GM19455 (cell line): ENCODE results near the gene TRPM3.

ENCODE experiments used
- ATAC-seq: cut with Tn5 transposase; IDR thresholded peaks from one replicate; pipeline ENCODE4 v1.9.1; 2021; ENCODE audit not compliant: unreplicated experiment

Gene TRPM3

GRCh38 chr9:70951749-70952727 lies 169.4 kb downstream of the TRPM3 start:
- no peak for ATAC-seq

GRCh38 chr9:70950270-70950669 lies 171.2 kb downstream of the TRPM3 start:
- no peak for ATAC-seq

GRCh38 chr9:70949239-70949638 lies 172.2 kb downstream of the TRPM3 start:
- ATAC-seq, result no peak

- no peak for ATAC-seq
Observed at GRCh38 chr9:70948744-70949143, 172.7 kb downstream of the TRPM3 start.

GRCh38 chr9:70947511-70947910 lies 173.9 kb downstream of the TRPM3 start:
- no peak for ATAC-seq

GRCh38 chr9:70947086-70947485 lies 174.3 kb downstream of the TRPM3 start:
- ATAC-seq, result no peak

- no peak for ATAC-seq
Observed at GRCh38 chr9:70945301-70945700, 176.1 kb downstream of the TRPM3 start.

GRCh38 chr9:70941191-70941590 lies 180.2 kb downstream of the TRPM3 start:
- no peak for ATAC-seq

- no peak for ATAC-seq
Observed at GRCh38 chr9:70940605-70941004, 180.8 kb downstream of the TRPM3 start.

GRCh38 chr9:70936536-70936935 lies 184.9 kb downstream of the TRPM3 start:
- no peak for ATAC-seq

GRCh38 chr9:70935856-70936255 lies 185.6 kb downstream of the TRPM3 start:
- ATAC-seq, result no peak

GRCh38 chr9:70934642-70935041 lies 186.8 kb downstream of the TRPM3 start:
- no peak for ATAC-seq

- no peak for ATAC-seq
Observed at GRCh38 chr9:70933321-70933720, 188.1 kb downstream of the TRPM3 start.

GRCh38 chr9:70932097-70932496 lies 189.3 kb downstream of the TRPM3 start:
- ATAC-seq, result no peak

GRCh38 chr9:70927530-70927929 lies 193.9 kb downstream of the TRPM3 start:
- no peak for ATAC-seq

- ATAC-seq, result peak; percentile 83
Observed at GRCh38 chr9:70924895-70925547, 196.4 kb downstream of the TRPM3 start.

GRCh38 chr9:70924380-70924779 lies 197.0 kb downstream of the TRPM3 start:
- no peak for ATAC-seq

GRCh38 chr9:70923961-70924360 lies 197.5 kb downstream of the TRPM3 start:
- ATAC-seq, result no peak

- ATAC-seq, result no peak
Observed at GRCh38 chr9:70921136-70921535, 200.3 kb downstream of the TRPM3 start.

- ATAC-seq, result no peak
Observed at GRCh38 chr9:70917277-70917676, 204.1 kb downstream of the TRPM3 start.

- ATAC-seq, result no peak
Observed at GRCh38 chr9:70911791-70912190, 209.6 kb downstream of the TRPM3 start.

GRCh38 chr9:70910598-70910997 lies 210.8 kb downstream of the TRPM3 start:
- no peak for ATAC-seq
